Measurements from ENCODE around the gene PPP1R3G.

The PPP1R3G gene

DNA sequence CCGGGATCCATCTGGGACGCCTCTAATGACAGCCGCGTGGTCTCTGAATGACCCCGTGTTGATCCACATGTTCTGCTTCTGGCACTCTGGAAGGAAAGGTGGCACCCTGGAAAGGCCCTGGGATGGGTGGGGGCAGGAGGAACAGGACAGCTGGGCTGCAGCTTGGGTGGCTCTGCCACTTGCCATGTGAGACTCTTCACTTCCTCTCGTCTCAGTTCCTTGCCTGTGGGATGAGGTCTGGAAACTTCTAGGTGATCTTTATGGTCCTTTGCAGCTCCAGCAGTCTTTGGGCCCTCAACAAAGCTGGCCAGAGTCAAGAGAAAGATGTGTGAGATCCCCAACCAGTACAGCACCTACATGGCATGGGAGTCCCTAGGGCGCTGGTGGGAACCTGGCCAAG is 26.5 kb downstream of the PPP1R3G start:
- no peak for DNase-seq (ENCODE audit: low read depth in 1 of 2, low spot score in 1 of 2)
- H3K4me3 ChIP-seq (replicated peaks; ENCODE audit: insufficient read depth, low read length) = no peak overlapping the region
- no peaks in the 10 kb centered on the region for H3K27me3 ChIP-seq (ENCODE audit: insufficient read depth, poor library complexity, severe bottlenecking)
- TF ChIP-seq, protein P1, sequence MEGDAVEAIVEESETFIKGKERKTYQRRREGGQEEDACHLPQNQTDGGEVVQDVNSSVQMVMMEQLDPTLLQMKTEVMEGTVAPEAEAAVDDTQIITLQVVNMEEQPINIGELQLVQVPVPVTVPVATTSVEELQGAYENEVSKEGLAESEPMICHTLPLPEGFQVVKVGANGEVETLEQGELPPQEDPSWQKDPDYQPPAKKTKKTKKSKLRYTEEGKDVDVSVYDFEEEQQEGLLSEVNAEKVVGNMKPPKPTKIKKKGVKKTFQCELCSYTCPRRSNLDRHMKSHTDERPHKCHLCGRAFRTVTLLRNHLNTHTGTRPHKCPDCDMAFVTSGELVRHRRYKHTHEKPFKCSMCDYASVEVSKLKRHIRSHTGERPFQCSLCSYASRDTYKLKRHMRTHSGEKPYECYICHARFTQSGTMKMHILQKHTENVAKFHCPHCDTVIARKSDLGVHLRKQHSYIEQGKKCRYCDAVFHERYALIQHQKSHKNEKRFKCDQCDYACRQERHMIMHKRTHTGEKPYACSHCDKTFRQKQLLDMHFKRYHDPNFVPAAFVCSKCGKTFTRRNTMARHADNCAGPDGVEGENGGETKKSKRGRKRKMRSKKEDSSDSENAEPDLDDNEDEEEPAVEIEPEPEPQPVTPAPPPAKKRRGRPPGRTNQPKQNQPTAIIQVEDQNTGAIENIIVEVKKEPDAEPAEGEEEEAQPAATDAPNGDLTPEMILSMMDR (IDR thresholded peaks at IDR 0.05; ENCODE audit: insufficient read depth, low read length) = no peak
- TF ChIP-seq POLR2AphosphoS5 (IDR thresholded peaks at IDR 0.05; ENCODE audit: low read depth) (no peak), SPI1 (IDR thresholded peaks at IDR 0.05; ENCODE audit: borderline replicate concordance, low read depth) (no peak), GABPA (IDR thresholded peaks at IDR 0.05; ENCODE audit: low read depth) (no peak)
- TF ChIP-seq, protein P2, sequence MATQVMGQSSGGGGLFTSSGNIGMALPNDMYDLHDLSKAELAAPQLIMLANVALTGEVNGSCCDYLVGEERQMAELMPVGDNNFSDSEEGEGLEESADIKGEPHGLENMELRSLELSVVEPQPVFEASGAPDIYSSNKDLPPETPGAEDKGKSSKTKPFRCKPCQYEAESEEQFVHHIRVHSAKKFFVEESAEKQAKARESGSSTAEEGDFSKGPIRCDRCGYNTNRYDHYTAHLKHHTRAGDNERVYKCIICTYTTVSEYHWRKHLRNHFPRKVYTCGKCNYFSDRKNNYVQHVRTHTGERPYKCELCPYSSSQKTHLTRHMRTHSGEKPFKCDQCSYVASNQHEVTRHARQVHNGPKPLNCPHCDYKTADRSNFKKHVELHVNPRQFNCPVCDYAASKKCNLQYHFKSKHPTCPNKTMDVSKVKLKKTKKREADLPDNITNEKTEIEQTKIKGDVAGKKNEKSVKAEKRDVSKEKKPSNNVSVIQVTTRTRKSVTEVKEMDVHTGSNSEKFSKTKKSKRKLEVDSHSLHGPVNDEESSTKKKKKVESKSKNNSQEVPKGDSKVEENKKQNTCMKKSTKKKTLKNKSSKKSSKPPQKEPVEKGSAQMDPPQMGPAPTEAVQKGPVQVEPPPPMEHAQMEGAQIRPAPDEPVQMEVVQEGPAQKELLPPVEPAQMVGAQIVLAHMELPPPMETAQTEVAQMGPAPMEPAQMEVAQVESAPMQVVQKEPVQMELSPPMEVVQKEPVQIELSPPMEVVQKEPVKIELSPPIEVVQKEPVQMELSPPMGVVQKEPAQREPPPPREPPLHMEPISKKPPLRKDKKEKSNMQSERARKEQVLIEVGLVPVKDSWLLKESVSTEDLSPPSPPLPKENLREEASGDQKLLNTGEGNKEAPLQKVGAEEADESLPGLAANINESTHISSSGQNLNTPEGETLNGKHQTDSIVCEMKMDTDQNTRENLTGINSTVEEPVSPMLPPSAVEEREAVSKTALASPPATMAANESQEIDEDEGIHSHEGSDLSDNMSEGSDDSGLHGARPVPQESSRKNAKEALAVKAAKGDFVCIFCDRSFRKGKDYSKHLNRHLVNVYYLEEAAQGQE (IDR thresholded peaks at IDR 0.05; ENCODE audit: insufficient replicate concordance, low read depth) = no peak
- H3K27ac ChIP-seq (replicated peaks) = no peak overlapping the region

DNA sequence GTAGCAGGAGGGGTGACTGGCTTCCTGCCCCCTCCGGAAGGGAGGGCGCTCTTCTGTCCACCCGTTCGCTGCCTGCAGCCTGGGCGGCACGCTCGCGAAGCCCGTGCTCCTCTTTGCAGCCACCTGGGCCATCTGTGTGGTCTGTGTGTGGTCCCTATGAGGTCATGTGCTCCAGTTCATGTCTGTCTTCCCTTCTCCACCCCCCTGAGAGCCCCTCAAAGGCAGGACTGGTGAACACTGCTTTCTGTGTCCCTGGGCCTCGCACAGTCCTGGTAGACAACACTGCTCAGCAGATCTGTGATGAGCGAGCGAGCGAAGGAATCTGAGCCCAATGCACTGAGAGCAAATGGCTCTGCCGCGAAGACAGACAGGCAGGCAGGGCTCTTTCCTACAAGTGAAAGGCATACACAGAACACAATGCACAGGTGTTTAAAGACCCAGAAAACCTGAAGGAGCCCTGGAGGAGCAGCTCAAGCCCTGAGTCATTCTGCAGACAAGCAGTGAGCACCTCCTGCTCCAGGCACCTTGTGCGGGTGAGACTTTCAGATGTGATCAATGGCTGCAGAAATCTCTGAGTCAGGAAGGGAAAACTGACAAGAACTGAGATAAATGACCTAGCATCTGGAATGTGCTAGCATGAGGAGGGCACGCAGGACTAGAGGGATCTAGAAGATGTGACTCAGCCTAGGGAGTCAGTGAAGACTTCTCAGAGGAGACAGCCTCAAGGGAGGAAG is 27.1 kb downstream of the PPP1R3G start:
- DNase-seq (ENCODE audit: low read depth in 1 of 2, low spot score in 1 of 2) = no peak
- no peaks in the 10 kb centered on the region for H3K27me3 ChIP-seq (ENCODE audit: insufficient read depth, poor library complexity, severe bottlenecking)
- H3K27ac ChIP-seq (replicated peaks) = no peak overlapping the region
- TF ChIP-seq SPI1 (IDR thresholded peaks at IDR 0.05; ENCODE audit: borderline replicate concordance, low read depth) (no peak), GABPA (IDR thresholded peaks at IDR 0.05; ENCODE audit: low read depth) (no peak)
- TF ChIP-seq, protein P2 (IDR thresholded peaks at IDR 0.05; ENCODE audit: insufficient replicate concordance, low read depth) = no peak
- H3K4me3 ChIP-seq (replicated peaks; ENCODE audit: insufficient read depth, low read length) = no peak overlapping the region

- no peak for DNase-seq (ENCODE audit: low read depth in 1 of 2, low spot score in 1 of 2)
- H3K4me3 ChIP-seq (replicated peaks; ENCODE audit: insufficient read depth, low read length) = no peak overlapping the region
- H3K27me3 ChIP-seq (ENCODE audit: insufficient read depth, poor library complexity, severe bottlenecking) = no peaks in the 10 kb centered on the region
- no peak for TF ChIP-seq POLR2AphosphoS5 (IDR thresholded peaks at IDR 0.05; ENCODE audit: low read depth)
- no peak for TF ChIP-seq GABPA (IDR thresholded peaks at IDR 0.05; ENCODE audit: low read depth)
- TF ChIP-seq, protein P1 (IDR thresholded peaks at IDR 0.05; ENCODE audit: insufficient read depth, low read length) = no peak
- TF ChIP-seq, protein P2 (IDR thresholded peaks at IDR 0.05; ENCODE audit: insufficient replicate concordance, low read depth) = no peak
- no peak for TF ChIP-seq SPI1 (IDR thresholded peaks at IDR 0.05; ENCODE audit: borderline replicate concordance, low read depth)
- H3K27ac ChIP-seq (replicated peaks) = no peak overlapping the region
These were observed 28.0 kb downstream of the PPP1R3G start for GRCh38 chr6:5113096-5113495.

Measured in HL-60 (cell line).